ENCODE data around the gene CH25H. TPM values are rescaled to one million over a fixed set of nuclear protein-coding genes. Genes with fewer than 3 reads are reported as not detected.
"Not testable (repeated sequence)": the region's sequence is repeated elsewhere in the genome, so short reads cannot be mapped to it uniquely, and the experiment has no call there.

The CH25H gene
- total RNA-seq, 3 donors from 2014 or later = 0.16 to 6.0 (median 2.0) TPM

DNA sequence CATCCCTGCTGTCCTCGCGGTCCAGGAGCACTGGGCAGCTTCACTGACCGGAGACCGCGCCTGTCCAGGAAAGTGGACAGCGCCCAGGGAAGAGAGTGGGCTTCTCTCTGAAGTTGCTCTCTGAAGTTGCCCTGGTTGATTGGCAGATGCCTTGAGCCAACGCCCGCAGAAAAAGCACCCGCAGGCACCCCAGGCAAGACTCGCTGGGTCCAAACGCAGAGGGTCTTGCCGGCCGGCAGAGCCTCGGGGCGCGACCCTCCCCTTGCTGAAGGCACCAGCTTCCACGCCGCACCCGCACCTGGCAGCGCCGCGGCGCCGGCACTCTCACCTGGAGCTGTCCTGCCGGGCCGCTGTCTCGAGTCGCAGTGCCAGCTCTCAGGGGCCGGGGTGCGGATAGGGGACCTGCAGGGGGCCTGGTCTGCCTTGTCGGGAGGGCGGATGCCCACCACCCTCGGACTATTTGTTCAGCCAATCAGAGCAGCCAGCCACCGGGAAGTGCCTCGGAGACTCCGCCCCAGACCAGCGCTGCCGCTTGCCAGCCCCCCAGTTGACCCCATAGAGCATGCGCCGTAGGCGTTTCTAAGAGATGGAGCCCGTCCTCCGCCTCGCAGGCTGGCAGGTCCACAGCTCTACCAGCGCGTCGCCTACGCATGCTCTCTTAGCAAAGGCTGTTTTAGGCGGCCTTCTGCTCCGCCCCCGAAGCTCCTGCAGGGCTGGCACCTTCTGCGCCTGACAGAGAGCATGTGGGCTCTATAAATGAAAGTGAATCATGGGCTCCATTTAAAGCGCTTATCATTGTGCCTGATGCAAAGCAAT, 44.5 kb upstream of the CH25H start, which contains the start of gene LIPA:
Gene LIPA, minus strand, starts transcription at position 367 of the 816 bp plus-strand sequence. CDS start 4,127 bp downstream, outside the sequence.
- Histone ChIP-seq H3K4me3 (peak within 1 kb of the TSS; percentile 85 to 91 (median 90)), H3K27me3 (no peaks in the 10 kb centered on the region), H3K36me3 (no peaks in the 10 kb centered on the region), H3K27ac (peak within 1 kb of the TSS; percentile 77 to 85), H3K4me1 (no peaks in the 10 kb centered on the region), H3K9me3 (no peaks in the 10 kb centered on the region)
- TF ChIP-seq POLR2A (IDR thresholded peaks at IDR 0.05) (peak; percentile 16), POLR2AphosphoS5 (IDR thresholded peaks at IDR 0.05) (peak; percentile 12 to 26 (median 17))
- TF ChIP-seq, protein P1, sequence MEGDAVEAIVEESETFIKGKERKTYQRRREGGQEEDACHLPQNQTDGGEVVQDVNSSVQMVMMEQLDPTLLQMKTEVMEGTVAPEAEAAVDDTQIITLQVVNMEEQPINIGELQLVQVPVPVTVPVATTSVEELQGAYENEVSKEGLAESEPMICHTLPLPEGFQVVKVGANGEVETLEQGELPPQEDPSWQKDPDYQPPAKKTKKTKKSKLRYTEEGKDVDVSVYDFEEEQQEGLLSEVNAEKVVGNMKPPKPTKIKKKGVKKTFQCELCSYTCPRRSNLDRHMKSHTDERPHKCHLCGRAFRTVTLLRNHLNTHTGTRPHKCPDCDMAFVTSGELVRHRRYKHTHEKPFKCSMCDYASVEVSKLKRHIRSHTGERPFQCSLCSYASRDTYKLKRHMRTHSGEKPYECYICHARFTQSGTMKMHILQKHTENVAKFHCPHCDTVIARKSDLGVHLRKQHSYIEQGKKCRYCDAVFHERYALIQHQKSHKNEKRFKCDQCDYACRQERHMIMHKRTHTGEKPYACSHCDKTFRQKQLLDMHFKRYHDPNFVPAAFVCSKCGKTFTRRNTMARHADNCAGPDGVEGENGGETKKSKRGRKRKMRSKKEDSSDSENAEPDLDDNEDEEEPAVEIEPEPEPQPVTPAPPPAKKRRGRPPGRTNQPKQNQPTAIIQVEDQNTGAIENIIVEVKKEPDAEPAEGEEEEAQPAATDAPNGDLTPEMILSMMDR (IDR thresholded peaks at IDR 0.05) = no peak
- peak; percentile 85 to 92 for DNase-seq (ENCODE audit: low spot score in 2 of 2)
- intact Hi-C loops (cut with DNase I; ENCODE audit: low total_unique reads) = no loop called here

DNA sequence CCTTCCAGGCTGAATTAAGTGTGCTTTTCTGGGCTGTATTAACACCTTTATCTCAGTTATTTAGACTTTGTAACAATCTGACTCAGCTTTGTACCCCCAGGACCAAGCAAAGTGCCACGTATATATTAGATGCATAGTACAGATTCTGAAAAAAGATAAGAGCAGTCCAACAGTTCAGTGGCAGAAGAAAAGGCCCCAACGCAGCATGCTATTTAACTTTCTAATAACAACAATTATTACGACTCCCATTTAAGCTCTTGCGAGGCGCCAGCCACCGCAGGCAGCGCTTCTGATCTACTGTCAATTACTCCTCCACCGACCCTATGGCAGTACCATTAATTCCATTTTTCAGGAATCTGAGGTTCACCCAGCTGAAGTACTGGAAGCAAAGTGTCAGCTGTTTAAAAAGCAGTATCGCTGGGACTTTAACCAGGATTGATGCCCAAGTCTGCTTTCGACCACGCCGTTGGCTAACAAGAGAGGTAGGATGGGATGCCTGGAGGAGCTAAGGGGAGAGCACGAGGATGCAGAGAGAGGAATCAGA, 43.8 kb upstream of the CH25H start:
- no peak for TF ChIP-seq POLR2A (IDR thresholded peaks at IDR 0.05)
- TF ChIP-seq, protein P1 (IDR thresholded peaks at IDR 0.05) = no peak
- no peak for TF ChIP-seq POLR2AphosphoS5 (IDR thresholded peaks at IDR 0.05)
- Histone ChIP-seq H3K36me3 (no peaks in the 10 kb centered on the region), H3K4me3 (peak overlapping the region; percentile 85 to 91 (median 90)), H3K4me1 (no peaks in the 10 kb centered on the region), H3K9me3 (no peaks in the 10 kb centered on the region), H3K27ac (peak overlapping the region; percentile 77 to 85), H3K27me3 (no peaks in the 10 kb centered on the region)
- no peak for DNase-seq (ENCODE audit: low spot score in 2 of 2)
- intact Hi-C loops (cut with DNase I; ENCODE audit: low total_unique reads) = no loop called here

DNA sequence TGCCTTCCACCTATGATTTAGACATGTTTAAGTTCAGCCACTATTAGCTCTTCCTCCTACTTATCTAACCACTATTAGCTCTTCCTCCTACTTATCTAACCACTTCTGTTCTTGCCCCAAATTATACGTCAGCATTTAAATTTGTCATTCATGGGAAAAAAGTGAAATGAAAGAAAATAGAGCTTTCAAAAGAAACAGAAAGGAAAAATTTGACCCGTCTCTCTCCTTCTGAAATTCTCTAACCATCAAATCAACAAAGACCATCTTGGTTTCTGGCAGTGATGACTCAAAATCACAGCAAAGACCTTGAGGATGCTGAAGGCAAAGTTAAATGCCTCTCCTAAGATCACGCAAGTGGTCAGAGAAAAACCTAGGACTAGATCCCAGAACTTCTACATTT, 41.9 kb upstream of the CH25H start:
- H3K27me3 ChIP-seq = no peaks in the 10 kb centered on the region
- no peak overlapping the region for H3K4me3 ChIP-seq
- no peaks in the 10 kb centered on the region for H3K9me3 ChIP-seq
- TF ChIP-seq, protein P1 (IDR thresholded peaks at IDR 0.05) = no peak
- TF ChIP-seq POLR2AphosphoS5 (IDR thresholded peaks at IDR 0.05) (no peak), POLR2A (IDR thresholded peaks at IDR 0.05) (no peak)
- H3K27ac ChIP-seq = no peak overlapping the region
- intact Hi-C loops (cut with DNase I; ENCODE audit: low total_unique reads) = no loop called here
- no peaks in the 10 kb centered on the region for H3K4me1 ChIP-seq
- DNase-seq (ENCODE audit: low spot score in 2 of 2) = no peak
- no peaks in the 10 kb centered on the region for H3K36me3 ChIP-seq

DNA sequence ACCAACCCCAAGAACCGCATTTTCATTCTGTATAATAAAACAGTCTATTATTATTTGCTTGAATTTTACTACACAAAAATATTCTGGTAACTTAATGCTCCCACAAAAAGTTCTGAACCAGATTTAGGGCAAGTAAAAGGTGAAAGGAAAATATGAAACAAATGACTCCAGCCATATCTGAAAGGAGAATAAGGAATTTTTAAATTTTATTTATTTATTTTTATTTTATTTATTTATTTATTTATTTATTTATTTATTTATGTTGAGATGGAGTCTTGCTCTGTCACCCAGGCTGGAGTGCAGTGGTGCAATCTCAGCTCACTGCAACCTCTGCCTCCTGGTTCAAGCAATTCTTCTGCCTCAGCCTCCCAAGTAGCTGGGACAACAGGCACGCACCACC, 40.5 kb upstream of the CH25H start:
- H3K4me3 ChIP-seq; H3K4me1 ChIP-seq; DNase-seq (ENCODE audit: low spot score in 2 of 2); H3K27ac ChIP-seq; H3K36me3 ChIP-seq; H3K9me3 ChIP-seq; intact Hi-C loops (cut with DNase I; ENCODE audit: low total_unique reads); H3K27me3 ChIP-seq: not testable (repeated sequence)

DNA sequence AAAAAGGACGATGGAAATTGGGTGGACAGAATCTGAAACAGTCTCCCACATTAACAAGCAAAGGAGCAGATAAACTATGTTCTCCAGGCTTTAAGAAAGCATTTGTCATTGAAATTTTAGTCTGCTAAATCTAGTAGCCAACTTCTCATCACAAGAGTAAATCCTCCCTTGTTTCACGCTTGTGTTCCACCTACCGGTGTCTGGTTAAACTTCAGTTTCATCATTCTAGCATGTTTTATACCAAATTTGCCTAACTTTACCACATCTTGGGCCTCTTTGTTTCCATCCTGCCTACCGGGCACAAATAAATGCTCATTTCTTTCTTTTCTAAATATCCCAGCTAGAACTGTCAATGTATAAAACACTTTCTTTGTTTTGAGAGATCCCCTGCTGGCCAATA, 38.7 kb upstream of the CH25H start:
- TF ChIP-seq POLR2A (IDR thresholded peaks at IDR 0.05) (no peak), POLR2AphosphoS5 (IDR thresholded peaks at IDR 0.05) (no peak)
- TF ChIP-seq, protein P1 (IDR thresholded peaks at IDR 0.05) = no peak
- Histone ChIP-seq H3K36me3 (no peaks in the 10 kb centered on the region), H3K4me3 (no peak overlapping the region), H3K27ac (no peak overlapping the region), H3K9me3 (no peaks in the 10 kb centered on the region), H3K4me1 (no peaks in the 10 kb centered on the region), H3K27me3 (no peaks in the 10 kb centered on the region)
- intact Hi-C loops (cut with DNase I; ENCODE audit: low total_unique reads) = no loop called here
- DNase-seq (ENCODE audit: low spot score in 2 of 2) = no peak
